ENCODE data around the gene ILRUN. TPM values are rescaled to one million over a fixed set of nuclear protein-coding genes. Genes with fewer than 3 reads are reported as not detected.
A peak's percentile ranks its signal among the peaks of the same experiment; 100 is the strongest.
"Not testable (repeated sequence)": the region's sequence is repeated elsewhere in the genome, so short reads cannot be mapped to it uniquely, and the experiment has no call there.

The ILRUN gene
- total and polyA plus RNA-seq, 9 of the 15 experiments (the other 6 are each of a cell fraction or from before 2014, with no cell fraction given) = 24.9 to 78.9 (median 53.4) TPM

DNA sequence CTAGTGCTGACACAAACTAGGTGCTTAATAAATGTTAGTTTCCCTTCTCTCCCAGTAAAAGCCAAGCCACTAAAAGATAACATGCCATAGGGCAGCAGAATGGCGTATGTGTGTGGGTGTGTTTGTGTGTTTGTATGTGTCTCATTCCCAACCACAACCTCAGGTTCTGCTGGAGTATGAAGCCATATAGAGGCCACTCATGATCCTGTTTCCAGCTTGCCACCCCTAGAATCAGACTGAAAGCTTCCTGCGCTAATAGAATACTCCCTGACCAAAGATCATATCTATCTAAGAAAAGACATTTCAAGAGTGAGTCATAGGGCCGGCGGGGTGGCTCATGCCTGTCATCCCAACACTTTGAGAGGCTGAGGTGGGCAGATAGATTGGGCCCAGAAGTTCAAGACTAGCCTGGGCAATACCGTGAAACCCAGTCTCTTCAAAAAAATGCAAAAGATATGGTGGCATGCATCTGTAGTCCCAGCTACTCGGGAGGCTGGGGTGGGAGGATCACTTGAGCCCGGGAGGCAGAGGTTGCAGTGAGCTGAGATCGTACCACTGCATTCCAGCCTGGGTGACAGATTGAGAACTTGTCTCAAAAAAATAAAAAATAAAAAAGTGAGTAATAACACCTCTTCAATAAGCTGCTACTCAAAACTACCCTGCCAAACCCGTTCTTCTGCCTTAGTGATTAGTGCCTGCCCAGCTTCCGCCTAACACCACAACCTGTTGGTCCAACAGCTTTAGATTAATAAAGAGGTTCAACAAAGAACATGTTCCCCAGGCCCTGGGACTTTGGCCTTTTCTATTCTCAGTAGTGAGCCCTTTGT is 48.9 kb upstream of the ILRUN start (continued):
- peak; percentile 43 to 54; a peak in 3 of 4 replicates for TF ChIP-seq NRF1 (conservative IDR thresholded peaks at IDR 0.05 in 1 of 2, IDR thresholded peaks at IDR 0.05 in 1 of 2)
- peak; percentile 41; the same call in 1 of the 2 replicates for TF ChIP-seq EP300 (IDR thresholded peaks at IDR 0.05; ENCODE audit: low read length)
- 0 out of 2 replicates have a peak, but pooled peaks have one; percentile 13 for TF ChIP-seq FOXM1 (IDR thresholded peaks at IDR 0.05; ENCODE audit: low read depth)
- 0 out of 2 replicates have a peak, but pooled peaks have one; percentile 52 for TF ChIP-seq FOXM1 (CRISPR knock-in tag; IDR thresholded peaks at IDR 0.05; ENCODE audit: low read depth)
- no peak for TF ChIP-seq ZC3H8 (IDR thresholded peaks at IDR 0.05)
- no peak for TF ChIP-seq SP2 (IDR thresholded peaks at IDR 0.05; ENCODE audit: extremely low read depth, low read depth, low read length, poor library complexity, severe bottlenecking)
- TF ChIP-seq NR2C1 (IDR thresholded peaks at IDR 0.05) = no peak; the same call in 1 of the 2 replicates
- TF ChIP-seq NR2C1 (tag; IDR thresholded peaks at IDR 0.05) = peak; percentile 34; the same call in 1 of the 2 replicates
- TF ChIP-seq, protein P1, sequence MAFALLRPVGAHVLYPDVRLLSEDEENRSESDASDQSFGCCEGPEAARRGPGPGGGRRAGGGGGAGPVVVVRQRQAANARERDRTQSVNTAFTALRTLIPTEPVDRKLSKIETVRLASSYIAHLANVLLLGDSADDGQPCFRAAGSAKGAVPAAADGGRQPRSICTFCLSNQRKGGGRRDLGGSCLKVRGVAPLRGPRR (CRISPR knock-in tag; IDR thresholded peaks at IDR 0.05) = no peak
- peak; percentile 56 for TF ChIP-seq TCF3 (CRISPR knock-in tag; IDR thresholded peaks at IDR 0.05)
- TF ChIP-seq CSDE1 (IDR thresholded peaks at IDR 0.05) = no peak
- TF ChIP-seq SAP30 (IDR thresholded peaks at IDR 0.05; ENCODE audit: borderline replicate concordance, insufficient read depth, low read depth, low read length, poor library complexity, severe bottlenecking) = no peak
- peak; percentile 70; the same call in 1 of the 2 replicates for TF ChIP-seq NBN (IDR thresholded peaks at IDR 0.05; ENCODE audit: low read depth)
- TF ChIP-seq, protein P2, sequence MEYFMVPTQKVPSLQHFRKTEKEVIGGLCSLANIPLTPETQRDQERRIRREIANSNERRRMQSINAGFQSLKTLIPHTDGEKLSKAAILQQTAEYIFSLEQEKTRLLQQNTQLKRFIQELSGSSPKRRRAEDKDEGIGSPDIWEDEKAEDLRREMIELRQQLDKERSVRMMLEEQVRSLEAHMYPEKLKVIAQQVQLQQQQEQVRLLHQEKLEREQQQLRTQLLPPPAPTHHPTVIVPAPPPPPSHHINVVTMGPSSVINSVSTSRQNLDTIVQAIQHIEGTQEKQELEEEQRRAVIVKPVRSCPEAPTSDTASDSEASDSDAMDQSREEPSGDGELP (CRISPR knock-in tag; IDR thresholded peaks at IDR 0.05; ENCODE audit: borderline replicate concordance) = peak; percentile 35
- TF ChIP-seq CEBPG (CRISPR knock-in tag; IDR thresholded peaks at IDR 0.05) = no peak
- 0 out of 4 replicates have a peak, but pooled peaks of 1 of the 2 experiments have one; percentile 27 for TF ChIP-seq CEBPG (tag; conservative IDR thresholded peaks at IDR 0.05 in 1 of 2, IDR thresholded peaks at IDR 0.05 in 1 of 2)
- TF ChIP-seq TEAD4 (IDR thresholded peaks at IDR 0.05; ENCODE audit: low read length) = peak; percentile 59
- TF ChIP-seq TEAD4 (CRISPR knock-in tag; IDR thresholded peaks at IDR 0.05; ENCODE audit: borderline replicate concordance) = no peak
- peak; percentile 66 for TF ChIP-seq FOS (IDR thresholded peaks at IDR 0.05; ENCODE audit: extremely low read depth, insufficient read length)
- TF ChIP-seq, protein P3, sequence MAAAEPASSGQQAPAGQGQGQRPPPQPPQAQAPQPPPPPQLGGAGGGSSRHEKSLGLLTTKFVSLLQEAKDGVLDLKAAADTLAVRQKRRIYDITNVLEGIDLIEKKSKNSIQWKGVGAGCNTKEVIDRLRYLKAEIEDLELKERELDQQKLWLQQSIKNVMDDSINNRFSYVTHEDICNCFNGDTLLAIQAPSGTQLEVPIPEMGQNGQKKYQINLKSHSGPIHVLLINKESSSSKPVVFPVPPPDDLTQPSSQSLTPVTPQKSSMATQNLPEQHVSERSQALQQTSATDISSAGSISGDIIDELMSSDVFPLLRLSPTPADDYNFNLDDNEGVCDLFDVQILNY (CRISPR knock-in tag; IDR thresholded peaks at IDR 0.05) = no peak

DNA sequence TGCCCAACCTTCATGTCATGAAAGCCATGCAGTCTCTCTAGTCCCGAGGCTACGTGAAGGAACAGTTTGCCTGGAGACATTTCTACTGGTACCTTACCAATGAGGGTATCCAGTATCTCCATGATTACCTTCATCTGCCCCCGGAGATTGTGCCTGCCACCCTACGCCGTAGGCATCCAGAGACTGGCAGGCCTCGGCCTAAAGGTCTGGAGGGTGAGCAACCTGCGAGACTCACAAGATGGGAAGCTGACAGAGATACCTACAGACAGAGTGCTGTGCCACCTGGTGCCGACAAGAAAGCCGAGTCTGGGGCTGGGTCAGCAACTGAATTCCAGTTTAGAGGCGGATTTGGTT is 47.7 kb upstream of the ILRUN start:
- CTCF ChIA-PET (ENCODE audit: low intra/inter-chr PET ratio); H3K79me2 ChIP-seq (ENCODE audit: control insufficient read depth, insufficient read depth, low read length); H2AFZ ChIP-seq (ENCODE audit: low read depth, low read length); H3K9me3 ChIP-seq (replicated peaks; ENCODE audit: control insufficient read depth, insufficient read depth, low read depth, low read length); H3K4me3 ChIP-seq; in situ Hi-C loops (cut with MboI); H3K36me3 ChIP-seq (ENCODE audit: control insufficient read depth, insufficient read depth, low read length); BruUV-seq (replicated peaks); DNase-seq (ENCODE audit: extremely low read depth in 1 of 4, low spot score in 3 of 4); H3K27ac ChIP-seq (ENCODE audit: extremely low read depth, low read depth, low read length); H3K9ac ChIP-seq (ENCODE audit: insufficient read depth in 1 of 2, low read depth in 2 of 2, low read length in 2 of 2); H3K27me3 ChIP-seq (ENCODE audit: control insufficient read depth in 2 of 2, insufficient read depth in 2 of 2, low read length in 2 of 2); H4K20me1 ChIP-seq (replicated peaks; ENCODE audit: control insufficient read depth, insufficient read depth, low read length); H3K4me2 ChIP-seq (ENCODE audit: insufficient read depth, low read length); FAIRE-seq; ATAC-seq; intact Hi-C loops (cut with micrococcal nuclease); H3K9me1 ChIP-seq (ENCODE audit: control insufficient read depth, insufficient read depth, low read length): not testable (repeated sequence)
- 85% methylated on average over 10 of the region's 10 CpGs for WGBS (ENCODE audit: insufficient coverage, low coverage, missing lambda C conversion rate)
- H3K4me1 ChIP-seq (replicated peaks in 1 of 2; ENCODE audit: control insufficient read depth in 2 of 2, insufficient read depth in 2 of 2, low read length in 2 of 2) = peaks cover 20 to 28% of the 10 kb centered on the region in 2 experiments
- POLR2A ChIA-PET = interaction anchor here (0.5 to 4.8 kb wide), 4 partner anchors 12 to 35 kb away, joined by 3 to 30 read pairs (median 4); partner anchors contain the start of gene SNRPC

Measured in K562 (cell line).